Measurements from ENCODE around the gene C5orf63. TPM values are rescaled to one million over a fixed set of nuclear protein-coding genes. Genes with fewer than 3 reads are reported as not detected.

The C5orf63 gene
- total and polyA plus RNA-seq, 9 of the 15 experiments (the other 6 are each of a cell fraction or from before 2014, with no cell fraction given), result 1.8 to 24.6 (median 6.2) TPM

GRCh38 chr5:127026166-127026565 lies 47.1 kb downstream of the C5orf63 start (continued):
- TF ChIP-seq ARID1B (IDR thresholded peaks at IDR 0.05) (no peak), ARID3B (CRISPR knock-in tag; IDR thresholded peaks at IDR 0.05; ENCODE audit: borderline replicate concordance) (no peak), ZC3H8 (IDR thresholded peaks at IDR 0.05) (no peak), FOSL1 (tag; conservative IDR thresholded peaks at IDR 0.05) (no peak)

GRCh38 chr5:127025467-127025866 lies 47.8 kb downstream of the C5orf63 start:
- H3K79me2 ChIP-seq (ENCODE audit: control insufficient read depth, insufficient read depth, low read length), result peaks cover 93% of the 10 kb centered on the region
- no peaks in the 10 kb centered on the region for H3K9me1 ChIP-seq (ENCODE audit: control insufficient read depth, insufficient read depth, low read length)
- ATAC-seq (no peak), DNase-seq (ENCODE audit: extremely low read depth in 1 of 4, low spot score in 3 of 4) (no peak), FAIRE-seq (no peak)
- H3K9ac ChIP-seq (ENCODE audit: insufficient read depth in 1 of 2, low read depth in 2 of 2, low read length in 2 of 2), result no peak overlapping the region
- H4K20me1 ChIP-seq (replicated peaks; ENCODE audit: control insufficient read depth, insufficient read depth, low read length), result peaks cover 21% of the 10 kb centered on the region
- peaks cover 16 to 29% of the 10 kb centered on the region in 2 experiments; a peak in 4 of 5 replicates for H3K4me1 ChIP-seq (replicated peaks in 1 of 2; ENCODE audit: control insufficient read depth in 2 of 2, insufficient read depth in 2 of 2, low read length in 2 of 2)
- H3K4me3 ChIP-seq, result no peak overlapping the region
- CTCF ChIA-PET (ENCODE audit: low intra/inter-chr PET ratio), result no interaction called here
- no peak overlapping the region for H3K27ac ChIP-seq (ENCODE audit: extremely low read depth, low read depth, low read length)
- intact Hi-C loops (cut with micrococcal nuclease), result loop anchor here (5.0 kb wide), 1 partner anchor 178 kb away; no protein-coding TSS in a partner anchor
- no peaks in the 10 kb centered on the region for H3K27me3 ChIP-seq (ENCODE audit: control insufficient read depth in 2 of 2, insufficient read depth in 2 of 2, low read length in 2 of 2)
- WGBS (ENCODE audit: insufficient coverage, low coverage, missing lambda C conversion rate), result 31% methylated on average over 1 of the region's 1 CpG
- in situ Hi-C loops (cut with MboI), result no loop called here
- POLR2A ChIA-PET, result interaction anchor here (0.6 to 1.3 kb wide), 4 partner anchors 21 to 237 kb away, joined by 3 to 4 read pairs (median 4); no protein-coding TSS in a partner anchor
- no peaks in the 10 kb centered on the region for H3K9me3 ChIP-seq (replicated peaks; ENCODE audit: control insufficient read depth, insufficient read depth, low read depth, low read length)
- no peaks in the 10 kb centered on the region; the same call in 2 of the 3 replicates for H3K36me3 ChIP-seq (ENCODE audit: control insufficient read depth, insufficient read depth, low read length)
- no peak overlapping the region for H3K4me2 ChIP-seq (ENCODE audit: insufficient read depth, low read length)
- BruUV-seq (replicated peaks), result no TSS peak
- no peak overlapping the region for H2AFZ ChIP-seq (ENCODE audit: low read depth, low read length)
- TF ChIP-seq GTF2B (IDR thresholded peaks at IDR 0.05; ENCODE audit: extremely low read depth, insufficient read length) (no peak), CHD7 (IDR thresholded peaks at IDR 0.05; ENCODE audit: low read depth, low read length) (no peak), ZNF184 (CRISPR knock-in tag; IDR thresholded peaks at IDR 0.05) (no peak), GATAD2B (IDR thresholded peaks at IDR 0.05; ENCODE audit: borderline replicate concordance) (no peak)
